Spinal cord (tissue), 10 donors: ENCODE results near the gene SAYSD1. TPM values are rescaled to one million over a fixed set of nuclear protein-coding genes. Genes with fewer than 3 reads are reported as not detected.

Experiments used
- DNase-seq, 6 donors: peaks; one replicate each; pipeline versions ENCODE4 v3.0.0 to v3.0.0-alpha.2; 2013 to 2015; ENCODE audit warnings: low spot score in 6 of 6, low read depth in 4 of 6
- H3K27ac ChIP-seq: one replicate; pipeline ENCODE4 v1.5.1; 2013; ENCODE audit warnings: low read depth, low read length, control low read depth
- H3K27me3 ChIP-seq: one replicate; pipeline ENCODE4 v1.6.1; 2013; ENCODE audit warnings: low read length; ENCODE audit not compliant: control insufficient read depth, insufficient read depth
- H3K36me3 ChIP-seq: one replicate; pipeline ENCODE4 v1.6.1; 2013; ENCODE audit warnings: low read length; ENCODE audit not compliant: control insufficient read depth, insufficient read depth
- H3K4me1 ChIP-seq: one replicate; pipeline ENCODE4 v1.6.1; 2013; ENCODE audit warnings: low read length; ENCODE audit not compliant: control insufficient read depth, insufficient read depth
- H3K4me3 ChIP-seq: one replicate; pipeline ENCODE4 v1.5.1; 2013; ENCODE audit warnings: low read depth, low read length, control low read depth
- H3K9me3 ChIP-seq: one replicate; pipeline ENCODE4 v1.6.1; 2013; ENCODE audit warnings: low read length; ENCODE audit not compliant: control insufficient read depth, insufficient read depth
- WGBS: methylation state at CpG from one replicate; pipeline ENCODE4 v1.1.5; 2013; ENCODE audit warnings: missing lambda C conversion rate; ENCODE audit not compliant: insufficient coverage; 5-methylcytosine and 5-hydroxymethylcytosine counted together
- polyA plus RNA-seq, 2 donors: library from polyadenylated mRNA; unstranded; fragments of 120-200 nt; gene quantifications; one replicate each; pipeline ENCODE4 v1.2.1, GENCODE V29; 2013; ENCODE audit not compliant: insufficient read length in 2 of 2
- total RNA-seq, 2 donors: library from RNA; depleted of rRNA in 1 of 2; stranded (reverse); fragments of 120-200 nt in 1 of 2; fragments of >200 nt in 1 of 2; gene quantifications; one replicate each; pipeline versions ENCODE4 v1.2.3 to v1.2.4, GENCODE V29; 2013 to 2014
- donor health status: healthy.

Gene SAYSD1
- total and polyA plus RNA-seq, 4 donors, result 17.9 to 27.9 (median 21.2) TPM

GRCh38 chr6:39084506-39084905, 30.5 kb downstream of the SAYSD1 start:
- 33% methylated on average over 7 of the region's 7 CpGs for WGBS
- Histone ChIP-seq H3K36me3 (no peaks in the 10 kb centered on the region), H3K9me3 (no peaks in the 10 kb centered on the region), H3K27ac (no peak overlapping the region), H3K27me3 (peaks cover 2% of the 10 kb centered on the region), H3K4me3 (no peak overlapping the region), H3K4me1 (peaks cover 36% of the 10 kb centered on the region)
- DNase-seq, result peak in 4 of 6 donors; percentile 38 to 79 (median 64)

- H3K27me3 ChIP-seq, result peaks cover 2% of the 10 kb centered on the region
- WGBS, result 63% methylated on average over 2 of the region's 2 CpGs
- H3K4me1 ChIP-seq, result peaks cover 32% of the 10 kb centered on the region
- DNase-seq, result peak in 1 of 6 donors; percentile 65
- no peak overlapping the region for H3K27ac ChIP-seq
- H3K9me3 ChIP-seq, result no peaks in the 10 kb centered on the region
- H3K4me3 ChIP-seq, result no peak overlapping the region
- no peaks in the 10 kb centered on the region for H3K36me3 ChIP-seq
Measured at GRCh38 chr6:39083231-39083634, 31.8 kb downstream of the SAYSD1 start.

GRCh38 chr6:39082310-39082709, 32.7 kb downstream of the SAYSD1 start:
- WGBS, result 85% methylated on average over 7 of the region's 8 CpGs
- Histone ChIP-seq H3K27ac (no peak overlapping the region), H3K4me3 (no peak overlapping the region), H3K4me1 (peaks cover 31% of the 10 kb centered on the region), H3K27me3 (peaks cover 2% of the 10 kb centered on the region), H3K9me3 (no peaks in the 10 kb centered on the region), H3K36me3 (no peaks in the 10 kb centered on the region)
- no peak for DNase-seq

DNA sequence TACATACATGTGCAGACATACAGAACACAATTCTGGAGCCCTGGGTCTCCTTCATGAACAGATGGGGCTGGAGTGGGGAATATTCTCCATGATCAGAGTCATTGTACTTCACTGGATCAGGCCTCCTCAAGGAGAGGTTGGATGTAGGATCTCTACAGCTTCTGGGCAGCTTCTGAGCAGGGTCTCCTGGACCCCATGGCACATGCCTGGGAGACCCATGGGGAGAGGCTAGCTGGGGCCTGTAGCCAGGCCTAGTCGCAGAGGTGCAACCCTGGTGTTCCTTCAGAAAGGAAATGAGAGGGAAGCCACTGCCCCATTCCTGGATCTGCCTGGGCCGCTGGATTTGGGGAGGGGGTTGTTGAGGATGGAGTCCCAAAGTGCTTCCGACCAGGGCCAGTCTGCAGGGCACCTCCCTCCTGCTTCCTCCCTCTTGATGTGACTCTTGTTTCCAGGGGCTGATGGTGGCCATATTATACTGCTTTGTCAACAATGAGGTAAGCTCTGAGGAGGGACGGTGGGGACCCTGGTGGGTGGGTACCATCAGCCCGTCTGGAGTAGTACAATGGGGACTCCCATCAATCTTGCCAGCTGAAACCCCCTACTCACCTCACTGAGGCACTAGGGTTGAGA, 34.6 kb downstream of the SAYSD1 start:
- WGBS, result 87% methylated on average over 3 of the region's 5 CpGs

GRCh38 chr6:39079197-39080125, 35.5 kb downstream of the SAYSD1 start:
- no peaks in the 10 kb centered on the region for H3K9me3 ChIP-seq
- WGBS, result 90% methylated on average over 2 of the region's 8 CpGs

More for the DNA sequence above, 34.6 kb downstream of the SAYSD1 start:
- no peaks in the 10 kb centered on the region for H3K36me3 ChIP-seq
- H3K4me3 ChIP-seq, result no peak overlapping the region
- DNase-seq, result no peak
- peaks cover 24% of the 10 kb centered on the region for H3K4me1 ChIP-seq
- H3K27ac ChIP-seq, result no peak overlapping the region
- peaks cover 2% of the 10 kb centered on the region for H3K27me3 ChIP-seq
- H3K9me3 ChIP-seq, result no peaks in the 10 kb centered on the region

DNA sequence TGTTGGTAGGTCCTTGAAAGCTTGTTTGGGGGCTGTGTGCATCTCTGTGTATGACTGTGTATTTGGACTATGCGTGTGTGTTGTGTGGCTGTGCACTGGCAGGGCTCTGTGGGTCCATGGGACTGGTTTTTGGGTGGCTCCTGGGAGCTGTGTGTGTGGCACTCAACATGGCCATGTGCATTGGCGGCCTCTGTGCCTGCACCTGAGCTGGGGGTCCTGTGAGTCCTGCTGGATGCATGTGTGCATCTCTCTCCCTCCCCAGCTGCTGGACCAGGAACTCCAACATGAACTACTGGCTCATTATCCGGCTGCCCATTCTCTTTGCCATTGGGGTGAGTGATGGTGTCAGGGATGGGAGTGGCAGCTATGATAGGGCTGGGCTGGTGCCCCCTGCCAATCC, 36.3 kb downstream of the SAYSD1 start:
- DNase-seq, result no peak
- peaks cover 20% of the 10 kb centered on the region for H3K4me1 ChIP-seq
- peaks cover 2% of the 10 kb centered on the region for H3K27me3 ChIP-seq
- H3K9me3 ChIP-seq, result no peaks in the 10 kb centered on the region
- 100% methylated on average over 2 of the region's 3 CpGs for WGBS
- no peaks in the 10 kb centered on the region for H3K36me3 ChIP-seq
- H3K27ac ChIP-seq, result no peak overlapping the region
- no peak overlapping the region for H3K4me3 ChIP-seq

More at GRCh38 chr6:39079197-39080125, 35.5 kb downstream of the SAYSD1 start:
- Histone ChIP-seq H3K36me3 (no peaks in the 10 kb centered on the region), H3K27me3 (peaks cover 2% of the 10 kb centered on the region), H3K4me3 (no peak overlapping the region), H3K4me1 (peaks cover 20% of the 10 kb centered on the region), H3K27ac (no peak overlapping the region)
- no peak for DNase-seq

DNA sequence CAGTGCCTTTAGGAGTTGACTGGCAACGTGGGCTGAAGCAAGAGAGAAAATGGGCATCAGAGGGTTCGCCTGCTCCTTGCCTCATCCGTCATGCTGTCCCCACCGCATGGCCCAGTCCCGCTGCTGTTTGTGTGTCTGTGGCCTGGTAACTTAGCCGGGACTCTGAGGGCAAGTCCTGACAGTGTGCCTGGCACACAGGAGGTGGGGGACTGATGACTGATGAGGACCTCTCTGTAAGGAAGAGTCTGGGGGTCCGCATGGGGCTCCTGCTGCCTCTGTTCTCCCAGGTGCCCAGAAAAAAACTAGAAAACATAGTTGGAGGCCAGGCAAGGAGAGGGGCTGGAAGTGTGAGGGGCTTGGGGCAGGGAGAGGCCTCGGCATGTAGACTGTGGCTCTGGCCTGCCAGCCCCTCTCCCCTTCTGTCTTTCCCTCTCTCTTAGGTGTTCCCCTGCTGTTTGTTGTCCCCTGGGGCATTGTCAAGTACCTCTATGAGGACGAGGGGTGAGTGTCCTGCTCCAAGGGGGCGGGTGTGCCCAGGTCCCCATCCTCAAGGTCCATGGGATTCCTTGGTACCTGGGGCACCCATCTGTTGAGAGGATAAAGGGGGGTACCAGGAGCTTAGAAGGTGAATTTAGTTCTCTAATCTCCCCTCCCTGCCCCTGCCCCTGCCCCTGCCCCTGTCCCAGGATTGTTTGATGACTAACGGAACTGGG, 36.9 kb downstream of the SAYSD1 start:
- 80% methylated on average over 11 of the region's 11 CpGs for WGBS

DNA sequence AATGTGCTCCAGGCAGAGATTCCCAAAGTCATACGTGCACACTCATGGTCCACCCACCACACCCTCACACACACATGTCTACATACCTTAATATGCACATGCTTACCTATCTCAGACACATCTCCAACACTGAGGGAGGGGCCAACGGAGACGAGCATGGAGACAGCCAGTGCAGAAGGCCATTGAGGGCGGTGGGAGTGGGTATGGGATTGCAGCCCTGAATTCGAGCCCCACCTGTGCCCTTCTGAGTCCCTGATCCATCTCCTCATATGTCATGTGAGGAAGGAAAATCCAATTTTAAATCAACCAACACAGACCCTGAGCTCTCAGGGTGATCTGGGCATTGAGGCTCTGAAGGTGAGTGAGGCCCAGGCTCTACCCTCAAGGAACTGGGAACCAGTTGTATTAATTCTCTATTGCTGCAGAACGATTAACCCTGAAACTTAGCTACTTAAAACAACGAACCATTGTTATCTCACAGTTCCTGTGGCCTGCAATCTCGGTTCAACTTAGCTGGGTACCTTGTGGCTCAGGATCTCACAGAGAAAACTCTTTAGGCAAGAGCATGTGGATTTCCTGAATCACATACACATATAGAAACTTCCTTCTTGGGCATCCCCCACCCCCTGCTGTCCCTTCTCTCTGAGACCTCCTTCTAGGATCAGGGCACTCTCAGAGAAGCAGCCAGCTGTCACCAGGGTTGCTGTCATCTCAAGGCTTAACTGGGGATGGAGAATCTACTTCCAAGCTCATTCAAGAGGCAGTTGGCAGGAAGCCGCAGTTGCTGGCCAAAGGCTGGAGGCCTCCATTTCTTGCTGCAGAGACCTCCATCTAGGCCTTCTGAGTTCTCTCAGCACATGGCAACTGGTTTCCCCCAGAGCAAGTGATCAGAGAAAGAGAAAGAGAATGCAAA, 38.1 kb downstream of the SAYSD1 start:
- Histone ChIP-seq H3K36me3 (no peaks in the 10 kb centered on the region), H3K27me3 (no peaks in the 10 kb centered on the region), H3K4me1 (peaks cover 8% of the 10 kb centered on the region), H3K9me3 (no peaks in the 10 kb centered on the region), H3K4me3 (no peak overlapping the region), H3K27ac (no peak overlapping the region)
- 89% methylated on average over 3 of the region's 9 CpGs for WGBS
- DNase-seq, result no peak

More for the DNA sequence above, 36.9 kb downstream of the SAYSD1 start:
- Histone ChIP-seq H3K9me3 (no peaks in the 10 kb centered on the region), H3K4me1 (peaks cover 15% of the 10 kb centered on the region), H3K36me3 (no peaks in the 10 kb centered on the region), H3K27ac (no peak overlapping the region), H3K27me3 (no peaks in the 10 kb centered on the region), H3K4me3 (no peak overlapping the region)
- no peak for DNase-seq
